NT2/D1 (cell line): ENCODE measurements around the gene PRM1.

Source experiments
- DNase-seq: peaks from one replicate; pipeline ENCODE4 v3.0.0-alpha.2; 2011; ENCODE audit warnings: low read depth, low spot score
- H3K27me3 ChIP-seq: 2 replicates; pipeline ENCODE4 v1.6.0; 2011; ENCODE audit warnings: mild to moderate bottlenecking; ENCODE audit not compliant: insufficient read length, insufficient read depth
- H3K36me3 ChIP-seq: 2 replicates; pipeline ENCODE4 v1.6.1; 2011; ENCODE audit warnings: mild to moderate bottlenecking, low read length, mixed read lengths; ENCODE audit not compliant: insufficient read depth, insufficient read length
- H3K4me1 ChIP-seq: 2 replicates; pipeline ENCODE4 v1.5.1; 2011; ENCODE audit not compliant: insufficient read depth, insufficient read length
- H3K4me3 ChIP-seq: 2 replicates; pipeline ENCODE4 v1.5.1; 2011; ENCODE audit warnings: low read depth; ENCODE audit not compliant: insufficient read length
- H3K9ac ChIP-seq: 2 replicates; pipeline ENCODE4 v1.6.0; 2011; ENCODE audit warnings: low read depth; ENCODE audit not compliant: insufficient read length
- H3K9me3 ChIP-seq: 2 replicates; pipeline ENCODE4 v1.5.1; 2011; ENCODE audit warnings: mild to moderate bottlenecking, low read length; ENCODE audit not compliant: insufficient read depth
- SUZ12 ChIP-seq: IDR thresholded peaks from 2 replicates; pipeline ENCODE4 v1.6.1; 2011; ENCODE audit not compliant: insufficient read length, insufficient read depth; ENCODE audit errors: extremely low read depth
- YY1 ChIP-seq: IDR thresholded peaks from 2 replicates; pipeline ENCODE4 v1.6.1; 2011; ENCODE audit not compliant: insufficient read length, insufficient read depth
- ZNF274 ChIP-seq: IDR thresholded peaks from 2 replicates; pipeline ENCODE4 v1.6.1; 2011; ENCODE audit warnings: mild to moderate bottlenecking, low read depth, low read length

PRM1 gene

GRCh38 chr16:11255737-11256660 lies 25.1 kb downstream of the PRM1 start, which contains the start of gene SOCS1:
Gene SOCS1, minus strand, starts transcription at chr16:11256204. Its CDS starts 726 bp downstream, at chr16:11255478.
- DNase-seq = peak; percentile 79
- no peaks in the 10 kb centered on the region for H3K9me3 ChIP-seq
- H3K27me3 ChIP-seq = peaks cover 3% of the 10 kb centered on the region
- H3K36me3 ChIP-seq = peaks cover 38% of the 10 kb centered on the region
- peak within 1 kb of the TSS; percentile 88 for H3K9ac ChIP-seq
- H3K4me3 ChIP-seq = peak within 1 kb of the TSS; percentile 81
- TF ChIP-seq ZNF274 = no peak
- TF ChIP-seq YY1 = no peak
- TF ChIP-seq SUZ12 = no peak
- peaks cover 16% of the 10 kb centered on the region for H3K4me1 ChIP-seq

DNA sequence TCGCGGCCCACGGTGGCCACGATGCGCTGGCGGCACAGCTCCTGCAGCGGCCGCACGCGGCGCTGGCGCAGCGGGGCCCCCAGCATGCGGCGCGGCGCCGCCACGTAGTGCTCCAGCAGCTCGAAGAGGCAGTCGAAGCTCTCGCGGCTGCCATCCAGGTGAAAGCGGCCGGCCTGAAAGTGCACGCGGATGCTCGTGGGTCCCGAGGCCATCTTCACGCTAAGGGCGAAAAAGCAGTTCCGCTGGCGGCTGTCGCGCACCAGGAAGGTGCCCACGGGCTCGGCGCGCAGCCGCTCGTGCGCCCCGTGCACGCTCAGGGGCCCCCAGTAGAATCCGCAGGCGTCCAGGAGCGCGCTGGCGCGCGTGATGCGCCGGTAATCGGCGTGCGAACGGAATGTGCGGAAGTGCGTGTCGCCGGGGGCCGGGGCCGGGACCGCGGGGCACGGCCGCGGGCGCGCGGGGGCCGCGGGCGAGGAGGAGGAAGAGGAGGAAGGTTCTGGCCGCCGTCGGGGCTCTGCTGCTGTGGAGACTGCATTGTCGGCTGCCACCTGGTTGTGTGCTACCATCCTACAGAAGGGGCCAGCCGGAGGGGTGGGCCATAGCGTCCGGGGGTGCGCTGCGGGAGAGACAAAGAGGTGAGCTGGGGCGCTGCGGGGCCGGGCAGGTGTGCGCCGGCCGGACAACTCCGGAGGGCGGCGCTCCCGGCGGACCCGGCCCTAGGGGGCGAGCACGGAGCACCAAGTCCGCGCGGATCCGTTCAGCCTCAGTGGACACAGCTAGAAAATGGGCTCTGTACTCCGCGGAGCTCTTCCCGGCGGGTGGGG lies 26.0 kb downstream of the PRM1 start:
- H3K4me3 ChIP-seq = peak overlapping the region; percentile 81
- H3K36me3 ChIP-seq = peaks cover 38% of the 10 kb centered on the region
- peak overlapping the region; percentile 88 for H3K9ac ChIP-seq
- no peaks in the 10 kb centered on the region for H3K9me3 ChIP-seq
- H3K4me1 ChIP-seq = peaks cover 11% of the 10 kb centered on the region
- peaks cover 3% of the 10 kb centered on the region for H3K27me3 ChIP-seq
- DNase-seq = no peak
- no peak for TF ChIP-seq SUZ12
- no peak for TF ChIP-seq ZNF274
- no peak for TF ChIP-seq YY1

- no peaks in the 10 kb centered on the region for H3K9me3 ChIP-seq
- DNase-seq = no peak
- H3K4me3 ChIP-seq = peak overlapping the region; percentile 81
- TF ChIP-seq YY1 (no peak), ZNF274 (no peak), SUZ12 (no peak)
- no peaks in the 10 kb centered on the region for H3K27me3 ChIP-seq
- H3K9ac ChIP-seq = peak overlapping the region; percentile 88
- H3K4me1 ChIP-seq = peaks cover 18% of the 10 kb centered on the region
- H3K36me3 ChIP-seq = peaks cover 38% of the 10 kb centered on the region
Measured at GRCh38 chr16:11253995-11254912, 26.9 kb downstream of the PRM1 start.

- H3K4me3 ChIP-seq = peak overlapping the region; percentile 6
- H3K27me3 ChIP-seq = no peaks in the 10 kb centered on the region
- H3K9me3 ChIP-seq = no peaks in the 10 kb centered on the region
- TF ChIP-seq YY1 (no peak), SUZ12 (no peak), ZNF274 (no peak)
- H3K36me3 ChIP-seq = peaks cover 38% of the 10 kb centered on the region
- H3K9ac ChIP-seq = peak overlapping the region; percentile 26
- DNase-seq = no peak
- H3K4me1 ChIP-seq = peaks cover 21% of the 10 kb centered on the region
Measured at GRCh38 chr16:11253009-11253994, 27.8 kb downstream of the PRM1 start.

- H3K9ac ChIP-seq = no peak overlapping the region
- DNase-seq = no peak
- H3K4me3 ChIP-seq = no peak overlapping the region
- no peaks in the 10 kb centered on the region for H3K27me3 ChIP-seq
- peaks cover 38% of the 10 kb centered on the region for H3K36me3 ChIP-seq
- TF ChIP-seq YY1 = no peak
- TF ChIP-seq SUZ12 = no peak
- TF ChIP-seq ZNF274 = no peak
- H3K9me3 ChIP-seq = no peaks in the 10 kb centered on the region
- H3K4me1 ChIP-seq = peaks cover 21% of the 10 kb centered on the region
Measured at GRCh38 chr16:11252482-11252931, 28.6 kb downstream of the PRM1 start.
